NCI-H774 (cell line): Measurements from ENCODE around the gene CD82.

Experiments
- DNase-seq: peaks from one replicate; lab custom pipeline; 2025; lab: John Stamatoyannopoulos, UW

CD82 gene

GRCh38 chr11:44565211-44565952 lies at the start of gene CD82:
Gene CD82 (plus strand): TSS chr11:44565663. CDS start chr11:44594663, 29,000 bp downstream.
- peak; percentile 97 for DNase-seq

DNA sequence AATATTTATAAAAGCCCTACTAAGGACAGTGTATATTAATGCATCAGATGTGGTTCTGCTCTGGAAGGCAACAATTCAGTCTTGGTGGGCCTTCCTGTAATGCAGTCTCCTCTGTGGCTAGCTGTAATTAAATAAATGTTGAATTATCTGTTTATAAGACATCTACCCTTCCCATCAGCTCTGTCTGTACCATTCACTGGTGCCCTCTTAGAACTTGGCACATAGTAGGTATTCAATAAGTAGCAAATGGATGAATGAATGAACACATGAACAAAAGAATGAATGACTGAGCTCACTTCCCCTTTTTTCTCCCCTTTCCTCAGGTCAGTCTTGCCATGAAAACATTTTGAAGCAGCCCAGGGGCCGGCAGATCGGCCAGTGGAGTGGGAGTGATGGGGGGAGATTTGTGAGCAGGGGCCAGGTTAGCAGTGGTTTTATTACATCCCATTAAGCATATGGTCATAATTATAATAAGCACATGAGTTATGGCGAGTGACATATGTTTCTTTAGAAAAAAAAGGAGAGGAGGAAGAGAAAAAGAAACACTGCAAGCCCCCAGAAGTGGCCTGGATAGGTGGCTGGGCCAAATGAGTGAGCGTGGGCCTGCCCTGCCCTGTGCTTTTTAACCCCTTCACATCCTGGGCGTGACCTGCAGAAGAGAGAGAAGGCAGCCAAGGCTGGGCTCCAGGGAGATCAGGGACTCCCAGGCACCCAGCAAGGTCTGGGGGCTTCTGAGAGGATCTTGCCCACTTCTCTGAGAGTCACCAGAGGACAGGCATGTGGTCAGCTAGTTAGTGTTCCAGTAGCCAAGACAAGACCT lies 48.6 kb upstream of the CD82 start:
- no peak for DNase-seq

DNA sequence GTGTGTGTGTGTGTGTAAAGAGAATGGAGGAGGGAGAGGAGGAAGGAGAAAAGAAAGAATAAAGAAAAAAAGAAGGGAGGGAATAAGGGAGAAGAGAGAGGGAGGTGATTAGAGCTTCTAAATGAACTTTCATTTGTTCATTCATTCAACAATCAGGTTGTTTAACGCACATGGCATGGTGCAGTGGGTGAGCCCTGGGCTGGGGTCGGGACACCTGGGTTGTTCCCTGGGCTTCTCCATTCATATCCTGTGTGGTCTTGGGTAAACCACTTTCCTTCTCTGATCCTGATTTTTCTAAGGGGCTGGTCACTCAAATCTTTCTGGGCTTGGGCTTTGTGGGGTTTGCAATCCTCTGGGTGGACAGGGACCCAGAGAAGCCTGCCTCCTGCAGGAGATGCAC lies 47.9 kb upstream of the CD82 start:
- no peak for DNase-seq

DNA sequence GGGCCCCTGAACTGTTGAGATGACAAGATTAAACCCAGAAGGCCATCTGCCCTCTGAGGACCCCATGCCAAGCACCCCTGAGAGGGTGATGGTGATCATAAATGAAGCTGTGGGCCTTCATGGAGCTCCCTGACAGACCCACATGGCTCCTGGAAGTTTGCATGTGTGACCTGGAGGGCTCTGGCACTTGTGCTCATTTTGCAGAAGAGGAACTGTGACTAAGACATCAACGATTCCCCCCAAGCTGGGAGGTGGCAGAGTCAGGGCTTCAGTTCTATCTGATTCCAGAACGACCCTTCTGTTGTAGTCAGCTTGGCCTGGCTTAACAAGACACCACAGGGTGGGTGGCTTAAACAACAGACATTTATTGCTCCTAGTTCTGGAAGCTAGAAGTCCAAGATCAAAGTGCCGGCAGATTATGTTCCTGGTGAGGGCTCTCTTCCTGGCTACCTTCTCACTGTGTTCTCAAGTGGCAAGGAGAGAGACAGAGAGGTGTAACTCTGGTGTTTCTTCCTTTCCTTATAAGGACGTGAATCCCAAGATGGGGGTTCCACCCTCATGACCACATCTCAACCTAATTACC lies 46.4 kb upstream of the CD82 start:
- DNase-seq = no peak

DNA sequence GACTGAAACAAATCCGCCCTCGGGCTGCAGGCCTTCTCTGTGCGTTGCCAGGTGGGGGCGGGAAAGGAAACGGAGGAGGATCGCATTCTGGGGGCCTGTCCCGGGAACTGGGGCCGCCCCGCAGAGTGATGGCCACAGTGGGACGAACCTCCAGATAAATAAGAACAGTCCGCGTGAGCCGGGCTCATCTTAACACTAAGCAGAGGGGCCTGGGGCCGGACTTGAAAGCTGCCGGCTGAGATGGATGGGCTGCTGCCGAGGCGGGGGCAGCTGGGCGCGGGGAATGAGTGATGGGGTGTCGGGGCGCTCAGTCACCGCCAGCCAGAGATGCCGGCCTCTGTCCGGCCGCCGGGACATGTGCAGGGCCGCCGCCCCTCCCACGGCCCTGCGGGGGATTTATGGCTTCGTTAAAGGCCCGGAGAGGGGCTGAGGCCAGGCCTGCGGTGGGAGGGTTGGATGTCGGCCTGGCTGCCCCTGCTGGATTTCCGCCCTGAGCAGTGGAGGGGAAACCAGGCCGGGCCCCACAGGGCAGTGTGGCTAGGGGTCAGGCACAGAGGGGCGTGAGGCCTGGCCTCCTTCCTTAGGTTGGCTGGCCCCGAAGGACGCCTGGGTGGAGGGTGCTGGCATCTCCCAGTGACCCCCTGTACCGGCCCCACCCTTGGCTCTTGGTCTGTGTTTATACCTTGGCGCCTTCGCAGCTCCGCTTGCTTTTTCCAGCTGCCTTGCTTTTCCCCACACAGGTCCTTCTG lies 45.3 kb upstream of the CD82 start:
- DNase-seq = no peak

- no peak for DNase-seq
These were observed 44.3 kb upstream of the CD82 start for GRCh38 chr11:44521148-44521547.

GRCh38 chr11:44522294-44522693 lies 43.2 kb upstream of the CD82 start:
- DNase-seq = no peak

DNA sequence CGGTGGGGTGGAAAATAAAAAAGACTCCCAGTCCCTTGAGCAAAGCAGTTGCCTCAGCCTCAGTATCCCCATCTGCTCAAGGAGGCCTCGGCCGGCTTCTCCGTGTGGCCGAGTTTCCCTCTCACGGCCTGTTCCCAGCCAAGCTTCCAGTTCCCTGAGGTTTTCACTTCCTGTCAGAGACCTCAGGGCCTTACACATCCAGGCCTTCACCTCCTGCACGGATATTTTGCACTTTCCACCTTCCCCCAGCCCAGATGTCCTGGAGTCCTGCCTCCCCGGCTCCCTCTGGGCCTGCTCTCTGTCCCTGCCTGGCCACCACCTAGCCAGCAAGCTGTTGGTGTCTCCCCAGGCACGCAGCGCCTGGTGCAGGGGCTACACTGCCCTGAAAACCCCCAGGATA lies 41.1 kb upstream of the CD82 start:
- DNase-seq = no peak

- no peak for DNase-seq
These were observed 40.7 kb upstream of the CD82 start for GRCh38 chr11:44524751-44525201.

DNA sequence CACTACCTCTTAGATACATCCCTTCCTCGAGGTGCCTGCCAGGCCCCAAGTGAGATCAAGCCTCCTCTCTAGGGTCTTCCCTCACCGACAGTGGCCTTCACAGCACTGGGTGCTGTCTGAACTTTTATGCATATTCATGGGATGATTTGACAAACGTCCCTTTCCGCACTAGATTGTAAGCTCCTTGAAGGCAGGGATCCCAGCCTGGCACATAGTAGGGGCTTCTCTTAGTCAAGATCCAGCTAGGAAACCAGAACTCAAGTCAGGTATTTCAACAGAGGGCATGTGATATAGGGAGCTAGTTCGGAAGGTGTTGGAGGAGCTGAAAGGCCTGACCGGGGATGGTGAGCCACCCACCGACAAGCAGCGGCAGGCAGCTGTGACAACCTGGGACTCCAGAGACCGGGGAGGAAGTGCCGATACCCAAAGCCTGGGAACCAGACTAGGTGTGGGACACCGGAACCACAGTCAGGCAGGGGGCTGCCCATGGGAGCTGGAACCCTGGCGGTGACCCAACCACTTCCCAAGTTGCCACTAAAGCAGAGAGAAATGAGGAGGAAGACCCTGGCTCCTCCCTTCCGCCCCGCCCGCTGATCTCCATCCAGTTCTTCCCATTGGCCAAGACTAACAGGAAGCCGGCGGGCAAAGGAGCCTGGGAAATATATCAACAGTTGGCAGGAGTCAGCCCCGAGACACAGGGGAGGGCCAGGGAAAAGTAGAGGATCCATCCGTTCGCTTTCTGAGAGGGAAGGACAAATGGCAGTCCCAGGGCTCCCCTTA lies 39.8 kb upstream of the CD82 start:
- no peak for DNase-seq

GRCh38 chr11:44526438-44526837 lies 39.0 kb upstream of the CD82 start:
- DNase-seq = no peak

DNA sequence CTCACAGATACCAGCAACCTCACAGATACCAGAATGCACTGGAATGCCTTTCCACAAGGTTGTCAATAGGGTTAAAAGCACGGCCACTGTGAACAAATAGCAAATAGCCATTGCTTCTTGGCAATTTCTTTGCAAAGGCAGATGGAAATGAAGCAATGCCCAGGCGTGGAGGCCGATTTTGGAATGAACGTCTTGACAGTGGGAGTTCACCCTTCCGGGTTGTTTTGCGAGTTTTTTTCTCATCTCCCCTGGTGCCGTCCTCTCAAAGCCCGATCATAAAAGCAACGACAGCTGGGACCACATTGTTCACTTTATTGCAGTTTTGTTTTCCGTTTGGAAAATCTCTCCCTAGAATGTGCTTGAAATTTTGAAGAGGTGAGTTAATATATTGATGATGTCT lies 38.0 kb upstream of the CD82 start:
- DNase-seq = no peak

- DNase-seq = no peak
These were observed 37.4 kb upstream of the CD82 start for GRCh38 chr11:44528103-44528502.

- no peak for DNase-seq
These were observed 36.9 kb upstream of the CD82 start for GRCh38 chr11:44528581-44528980.

DNA sequence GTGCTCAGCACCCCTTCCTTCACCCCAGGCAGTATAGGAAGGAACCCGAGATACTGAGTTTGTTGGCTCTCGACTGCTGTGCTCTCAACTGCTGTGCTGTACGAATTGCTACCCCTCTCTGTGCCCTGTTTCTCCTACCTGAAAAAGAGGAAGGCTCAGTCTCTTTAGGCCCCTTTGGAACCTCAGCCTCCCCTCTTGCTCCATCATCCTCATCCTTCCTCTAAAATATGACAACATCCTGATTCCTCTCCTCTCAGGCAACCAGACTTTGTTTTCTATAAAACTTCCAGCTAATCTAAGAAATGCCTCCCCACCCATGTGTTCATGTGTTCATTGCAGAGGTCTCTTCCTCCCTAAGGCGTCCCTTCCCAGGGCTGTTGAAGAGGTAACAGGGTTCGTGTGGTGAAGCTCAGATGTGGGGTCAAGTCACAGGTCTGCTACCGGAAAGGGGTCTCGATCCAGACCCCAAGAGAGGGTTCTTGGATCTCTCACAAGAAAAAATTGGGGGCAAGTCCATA lies 35.5 kb upstream of the CD82 start:
- no peak for DNase-seq

GRCh38 chr11:44530413-44531115 lies 34.9 kb upstream of the CD82 start:
- DNase-seq = no peak

DNA sequence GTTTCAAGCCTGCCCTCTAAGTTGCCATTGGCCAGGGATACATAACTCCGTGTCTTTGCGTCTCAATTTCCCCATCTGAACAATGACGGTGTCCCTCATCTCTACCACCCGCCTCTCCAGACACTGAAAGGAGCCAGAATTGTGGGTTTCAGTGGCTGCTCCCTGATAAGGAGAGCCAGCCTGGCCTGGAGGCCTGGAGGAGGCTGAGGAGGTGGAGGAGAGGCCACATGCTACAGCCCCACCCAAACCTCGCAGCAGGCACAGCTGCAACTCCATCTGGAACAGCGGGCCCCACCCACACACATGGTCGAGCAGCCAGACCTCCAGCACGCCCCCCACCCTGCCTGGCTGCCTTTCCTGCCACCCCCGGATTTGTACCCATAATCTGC lies 34.4 kb upstream of the CD82 start:
- DNase-seq = no peak

DNA sequence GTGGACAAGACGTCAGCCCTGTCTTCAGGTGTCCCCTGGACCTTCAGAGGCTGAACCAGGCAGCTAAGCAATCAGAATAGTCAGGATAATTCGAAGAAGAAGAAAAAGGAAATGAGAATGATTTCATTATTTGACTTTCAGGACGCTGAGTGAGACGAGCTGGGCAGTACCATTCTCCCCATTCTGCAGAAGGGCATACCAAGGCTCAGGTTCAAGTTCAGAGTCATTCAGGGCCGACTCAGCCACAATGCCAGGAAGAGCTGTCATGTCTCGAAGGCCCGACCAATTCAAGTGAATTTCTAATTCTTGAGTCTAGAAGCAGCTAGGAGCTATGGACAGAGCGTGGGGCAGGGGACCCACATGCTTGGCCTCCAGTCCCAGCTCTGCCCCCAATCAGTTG lies 33.8 kb upstream of the CD82 start:
- no peak for DNase-seq

DNA sequence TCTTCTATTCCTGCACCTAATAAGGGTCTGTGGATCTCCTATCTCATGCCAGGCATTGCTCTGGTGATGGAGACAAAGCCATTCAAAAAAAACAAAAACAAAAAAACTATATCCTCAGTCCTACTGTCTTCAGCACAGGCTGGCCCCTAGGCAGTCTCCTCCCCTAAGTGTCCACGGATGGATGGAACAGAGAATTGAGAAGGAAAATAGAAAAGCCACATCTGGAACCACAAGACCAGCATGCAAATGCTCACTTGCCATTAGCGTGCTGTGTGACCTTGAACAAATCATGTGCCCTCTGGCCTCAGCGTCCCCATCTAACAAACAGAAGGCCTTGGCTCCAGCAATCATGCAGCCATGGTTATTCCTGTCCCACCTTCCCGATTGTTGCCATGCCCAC lies 32.7 kb upstream of the CD82 start:
- DNase-seq = no peak

- no peak for DNase-seq
These were observed 31.3 kb upstream of the CD82 start for GRCh38 chr11:44533921-44534711.
